ENCODE measurements around the gene HMCN1. TPM values are rescaled to one million over a fixed set of nuclear protein-coding genes. Genes with fewer than 3 reads are reported as not detected.

HMCN1 gene
- total and polyA plus RNA-seq, 4 donors = 1.5 to 6.8 (median 3.5) TPM

- Histone ChIP-seq H3K4me1 (ENCODE audit: control insufficient read depth in 4 of 4, insufficient read depth in 4 of 4, low read length in 3 of 4) (peaks cover 0 to 16% (median 8%) of the 10 kb centered on the region in 4 donors), H3K4me3 (ENCODE audit: low read depth in 1 of 3, low read length in 3 of 3) (peak overlapping the region; percentile 31 to 56 (median 40)), H3K36me3 (ENCODE audit: control insufficient read depth in 4 of 4, insufficient read depth in 3 of 4, low read depth in 1 of 4, low read length in 3 of 4) (no peaks in the 10 kb centered on the region), H3K27me3 (ENCODE audit: control insufficient read depth in 4 of 4, insufficient read depth in 4 of 4, low read length in 3 of 4) (no peaks in the 10 kb centered on the region), H3K9me3 (ENCODE audit: control insufficient read depth in 4 of 4, low read length in 3 of 4) (no peaks in the 10 kb centered on the region), H3K27ac (ENCODE audit: low read depth in 1 of 2, low read length in 2 of 2) (peak overlapping the region; percentile 67 to 77), H3K9ac (ENCODE audit: low read depth in 1 of 2, low read length in 2 of 2) (peak overlapping the region in 1 of 2 donors; percentile 81)
- 46% methylated on average over 5 of the region's 5 CpGs for WGBS
- no peak for TF ChIP-seq TAF1 (conservative IDR thresholded peaks at IDR 0.05)
- TF ChIP-seq, protein P1, sequence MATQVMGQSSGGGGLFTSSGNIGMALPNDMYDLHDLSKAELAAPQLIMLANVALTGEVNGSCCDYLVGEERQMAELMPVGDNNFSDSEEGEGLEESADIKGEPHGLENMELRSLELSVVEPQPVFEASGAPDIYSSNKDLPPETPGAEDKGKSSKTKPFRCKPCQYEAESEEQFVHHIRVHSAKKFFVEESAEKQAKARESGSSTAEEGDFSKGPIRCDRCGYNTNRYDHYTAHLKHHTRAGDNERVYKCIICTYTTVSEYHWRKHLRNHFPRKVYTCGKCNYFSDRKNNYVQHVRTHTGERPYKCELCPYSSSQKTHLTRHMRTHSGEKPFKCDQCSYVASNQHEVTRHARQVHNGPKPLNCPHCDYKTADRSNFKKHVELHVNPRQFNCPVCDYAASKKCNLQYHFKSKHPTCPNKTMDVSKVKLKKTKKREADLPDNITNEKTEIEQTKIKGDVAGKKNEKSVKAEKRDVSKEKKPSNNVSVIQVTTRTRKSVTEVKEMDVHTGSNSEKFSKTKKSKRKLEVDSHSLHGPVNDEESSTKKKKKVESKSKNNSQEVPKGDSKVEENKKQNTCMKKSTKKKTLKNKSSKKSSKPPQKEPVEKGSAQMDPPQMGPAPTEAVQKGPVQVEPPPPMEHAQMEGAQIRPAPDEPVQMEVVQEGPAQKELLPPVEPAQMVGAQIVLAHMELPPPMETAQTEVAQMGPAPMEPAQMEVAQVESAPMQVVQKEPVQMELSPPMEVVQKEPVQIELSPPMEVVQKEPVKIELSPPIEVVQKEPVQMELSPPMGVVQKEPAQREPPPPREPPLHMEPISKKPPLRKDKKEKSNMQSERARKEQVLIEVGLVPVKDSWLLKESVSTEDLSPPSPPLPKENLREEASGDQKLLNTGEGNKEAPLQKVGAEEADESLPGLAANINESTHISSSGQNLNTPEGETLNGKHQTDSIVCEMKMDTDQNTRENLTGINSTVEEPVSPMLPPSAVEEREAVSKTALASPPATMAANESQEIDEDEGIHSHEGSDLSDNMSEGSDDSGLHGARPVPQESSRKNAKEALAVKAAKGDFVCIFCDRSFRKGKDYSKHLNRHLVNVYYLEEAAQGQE (IDR thresholded peaks at IDR 0.05) = peak; percentile 35
- peak; percentile 88 for TF ChIP-seq YY1 (IDR thresholded peaks at IDR 0.05)
- TF ChIP-seq RXRA (IDR thresholded peaks at IDR 0.05) = peak in 1 of 2 donors; percentile 50
- peak in 1 of 2 donors; percentile 67 for TF ChIP-seq HNF4A (conservative IDR thresholded peaks at IDR 0.05)
- TF ChIP-seq HNF4G (IDR thresholded peaks at IDR 0.05) = no peak
- TF ChIP-seq NR2F2 (IDR thresholded peaks at IDR 0.05) = no peak
- peak in 1 of 2 donors; percentile 37 for TF ChIP-seq JUND (IDR thresholded peaks at IDR 0.05)
- no peak for DNase-seq (ENCODE audit: low spot score)
These were observed 200.4 kb downstream of the HMCN1 start for GRCh38 chr1:185934476-185935189.

DNA sequence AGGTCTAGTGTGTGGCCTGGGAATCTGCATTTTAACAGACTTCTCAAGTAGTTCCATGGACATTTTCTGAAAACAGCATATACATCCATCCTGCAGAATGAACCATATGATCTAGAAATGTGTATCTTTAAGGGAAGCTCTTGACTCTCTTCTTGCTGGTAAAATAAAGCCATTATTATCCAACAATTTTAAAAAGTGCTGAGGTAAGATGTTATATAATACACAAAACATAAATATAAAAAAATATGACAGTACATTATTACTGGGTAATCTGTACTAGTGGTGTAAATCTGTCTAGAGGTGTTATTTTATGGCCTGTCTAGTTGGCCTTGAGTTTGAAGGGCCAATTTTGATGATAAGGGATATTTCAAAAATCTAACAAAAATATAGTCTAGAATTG is 201.2 kb downstream of the HMCN1 start:
- Histone ChIP-seq H3K9ac (ENCODE audit: low read depth in 1 of 2, low read length in 2 of 2) (no peak overlapping the region), H3K4me3 (ENCODE audit: low read depth in 1 of 3, low read length in 3 of 3) (no peak overlapping the region), H3K27ac (ENCODE audit: low read depth in 1 of 2, low read length in 2 of 2) (peak overlapping the region in 1 of 2 donors; percentile 67), H3K9me3 (ENCODE audit: control insufficient read depth in 4 of 4, low read length in 3 of 4) (no peaks in the 10 kb centered on the region), H3K4me1 (ENCODE audit: control insufficient read depth in 4 of 4, insufficient read depth in 4 of 4, low read length in 3 of 4) (peaks cover 0 to 16% (median 8%) of the 10 kb centered on the region in 4 donors), H3K36me3 (ENCODE audit: control insufficient read depth in 4 of 4, insufficient read depth in 3 of 4, low read depth in 1 of 4, low read length in 3 of 4) (no peaks in the 10 kb centered on the region), H3K27me3 (ENCODE audit: control insufficient read depth in 4 of 4, insufficient read depth in 4 of 4, low read length in 3 of 4) (no peaks in the 10 kb centered on the region)
- no peak for DNase-seq (ENCODE audit: low spot score)
- TF ChIP-seq GABPA (IDR thresholded peaks at IDR 0.05 in 1 of 2, conservative IDR thresholded peaks at IDR 0.05 in 1 of 2) (no peak), SP1 (IDR thresholded peaks at IDR 0.05) (no peak), HNF4G (IDR thresholded peaks at IDR 0.05) (no peak), RAD21 (IDR thresholded peaks at IDR 0.05) (no peak), JUND (IDR thresholded peaks at IDR 0.05) (no peak), TAF1 (conservative IDR thresholded peaks at IDR 0.05) (no peak), FOXA1 (IDR thresholded peaks at IDR 0.05) (no peak), YY1 (IDR thresholded peaks at IDR 0.05) (no peak), FOXA2 (IDR thresholded peaks at IDR 0.05) (no peak), HNF4A (conservative IDR thresholded peaks at IDR 0.05) (no peak), EGR1 (IDR thresholded peaks at IDR 0.05; ENCODE audit: low read depth in 2 of 2) (no peak), CTCF (IDR thresholded peaks at IDR 0.05; ENCODE audit: low read depth, low read length, missing input control) (no peak)
- TF ChIP-seq, protein P1 (IDR thresholded peaks at IDR 0.05) = no peak
- TF ChIP-seq, protein P2, sequence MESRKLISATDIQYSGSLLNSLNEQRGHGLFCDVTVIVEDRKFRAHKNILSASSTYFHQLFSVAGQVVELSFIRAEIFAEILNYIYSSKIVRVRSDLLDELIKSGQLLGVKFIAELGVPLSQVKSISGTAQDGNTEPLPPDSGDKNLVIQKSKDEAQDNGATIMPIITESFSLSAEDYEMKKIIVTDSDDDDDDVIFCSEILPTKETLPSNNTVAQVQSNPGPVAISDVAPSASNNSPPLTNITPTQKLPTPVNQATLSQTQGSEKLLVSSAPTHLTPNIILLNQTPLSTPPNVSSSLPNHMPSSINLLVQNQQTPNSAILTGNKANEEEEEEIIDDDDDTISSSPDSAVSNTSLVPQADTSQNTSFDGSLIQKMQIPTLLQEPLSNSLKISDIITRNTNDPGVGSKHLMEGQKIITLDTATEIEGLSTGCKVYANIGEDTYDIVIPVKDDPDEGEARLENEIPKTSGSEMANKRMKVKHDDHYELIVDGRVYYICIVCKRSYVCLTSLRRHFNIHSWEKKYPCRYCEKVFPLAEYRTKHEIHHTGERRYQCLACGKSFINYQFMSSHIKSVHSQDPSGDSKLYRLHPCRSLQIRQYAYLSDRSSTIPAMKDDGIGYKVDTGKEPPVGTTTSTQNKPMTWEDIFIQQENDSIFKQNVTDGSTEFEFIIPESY (IDR thresholded peaks at IDR 0.05) = no peak
- TF ChIP-seq, protein P3, sequence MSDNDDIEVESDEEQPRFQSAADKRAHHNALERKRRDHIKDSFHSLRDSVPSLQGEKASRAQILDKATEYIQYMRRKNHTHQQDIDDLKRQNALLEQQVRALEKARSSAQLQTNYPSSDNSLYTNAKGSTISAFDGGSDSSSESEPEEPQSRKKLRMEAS (IDR thresholded peaks at IDR 0.05) = no peak
- TF ChIP-seq, protein P4, sequence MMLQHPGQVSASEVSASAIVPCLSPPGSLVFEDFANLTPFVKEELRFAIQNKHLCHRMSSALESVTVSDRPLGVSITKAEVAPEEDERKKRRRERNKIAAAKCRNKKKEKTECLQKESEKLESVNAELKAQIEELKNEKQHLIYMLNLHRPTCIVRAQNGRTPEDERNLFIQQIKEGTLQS (IDR thresholded peaks at IDR 0.05) = no peak

Measured in liver (tissue), 9 donors.